ENCODE data around the gene FMO5.

DNA sequence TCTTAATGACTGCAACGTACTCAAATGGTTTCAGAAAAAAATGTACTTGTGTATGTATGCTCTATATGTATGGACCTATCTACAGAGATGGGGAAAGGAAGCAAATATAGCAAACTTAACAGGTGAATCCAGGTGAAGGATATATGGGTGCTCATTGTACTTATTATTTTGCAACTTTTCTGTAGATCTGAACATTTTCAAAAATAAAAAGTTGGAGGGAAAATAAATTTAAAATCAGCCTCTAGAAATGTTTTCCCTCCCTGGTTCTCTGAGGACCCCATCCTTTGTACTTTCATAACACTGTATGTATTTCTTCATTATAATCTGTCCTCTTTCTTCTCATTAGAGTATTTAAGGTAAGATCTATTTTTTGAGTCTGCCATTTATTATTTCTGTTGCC lies 17.9 kb downstream of the FMO5 start:
- no peak for TF ChIP-seq POLR2A (IDR thresholded peaks at IDR 0.05)
- no peak for TF ChIP-seq CTCF (IDR thresholded peaks at IDR 0.05)

Measured in right lobe of liver (tissue), 4 donors.